Breast epithelium (tissue), 4 donors: Measurements from ENCODE around the gene SECTM1. TPM values are rescaled to one million over a fixed set of nuclear protein-coding genes. Genes with fewer than 3 reads are reported as not detected.

ENCODE experiments used
- DNase-seq, 2 donors: peaks; one replicate each; pipeline ENCODE4 v3.0.0-alpha.2; 2019; ENCODE audit warnings: low spot score in 2 of 2
- H3K27ac ChIP-seq, 2 donors: fragments of 200-600 bp; sonication (generic) in 1 of 2; one replicate each; pipeline ENCODE4 v1.5.1; 2016 to 2019; ENCODE audit warnings: mild to moderate bottlenecking in 1 of 2
- H3K27me3 ChIP-seq, 2 donors: fragments of 200-600 bp; sonication (generic) in 1 of 2; one replicate each; pipeline versions ENCODE4 v1.5.1 to v1.6.0; 2017 to 2019; ENCODE audit warnings: control low read depth in 1 of 2, mild to moderate bottlenecking in 1 of 2
- H3K36me3 ChIP-seq: fragments of 200-600 bp; one replicate; pipeline ENCODE4 v1.5.1; 2019
- H3K4me1 ChIP-seq, 2 donors: fragments of 200-600 bp; sonication (generic); one replicate each; pipeline ENCODE4 v1.5.1; 2016 to 2019; ENCODE audit warnings: control low read depth in 1 of 2
- H3K4me3 ChIP-seq, 3 donors: fragments of 200-600 bp; sonication (generic); 1 replicate in 2 of 3; 2 replicates in 1 of 3; pipeline ENCODE4 v1.5.1; 2016 to 2019; ENCODE audit warnings: mild to moderate bottlenecking in 3 of 3, moderate library complexity in 2 of 3
- H3K9me3 ChIP-seq, 2 donors: fragments of 200-600 bp; sonication (generic) in 1 of 2; one replicate each; pipeline ENCODE4 v1.5.1; 2016 to 2019; ENCODE audit warnings: control low read depth in 1 of 2
- CTCF ChIP-seq, 3 donors: fragments of 450-650 bp; IDR thresholded peaks; one replicate each; pipeline ENCODE4 v1.5.1; 2016 to 2017; ENCODE audit warnings: antibody characterized with exemption in 3 of 3, mild to moderate bottlenecking in 3 of 3, moderate library complexity in 3 of 3
- POLR2A ChIP-seq: fragments of 450-650 bp; IDR thresholded peaks from one replicate; pipeline ENCODE4 v1.6.1; 2016; ENCODE audit warnings: antibody characterized with exemption, mild to moderate bottlenecking, moderate library complexity
- POLR2AphosphoS5 ChIP-seq, 3 donors: sonication (generic); formaldehyde crosslinking; IDR thresholded peaks; one replicate each; pipeline ENCODE4 v1.6.1; 2017; ENCODE audit warnings: antibody characterized with exemption in 3 of 3
- intact Hi-C: fragments of 100-400 bp; cut with DNase I; formaldehyde crosslinking; loops from one replicate; pipeline ENCODE4 v1.15.1; 2023; ENCODE audit warnings: low total_unique reads
- total RNA-seq, 3 donors: library from RNA; depleted of rRNA; stranded (reverse); fragments of >200 nt; gene quantifications; one replicate each; pipeline ENCODE4 v1.1.0, GENCODE V29; 2016

SECTM1 gene
- total RNA-seq, 3 donors from 2014 or later, result 11.5 to 23.9 (median 16.2) TPM

- intact Hi-C loops, result no loop called here
- H3K9me3 ChIP-seq, result no peaks in the 10 kb centered on the region
- peak overlapping the region; percentile 63 to 69 (median 66) for H3K4me3 ChIP-seq
- peak overlapping the region; percentile 73 to 77 for H3K27ac ChIP-seq
- peaks cover 5 to 15% of the 10 kb centered on the region in 2 donors for H3K4me1 ChIP-seq
- TF ChIP-seq POLR2AphosphoS5 (IDR thresholded peaks at IDR 0.05) (peak in 1 of 3 donors; percentile 34), CTCF (IDR thresholded peaks at IDR 0.05) (no peak), POLR2A (no peak)
- no peak for DNase-seq
- H3K36me3 ChIP-seq, result no peaks in the 10 kb centered on the region
- H3K27me3 ChIP-seq, result no peaks in the 10 kb centered on the region
Measured at GRCh38 chr17:82332669-82333278, 792 bp downstream of the SECTM1 start.

GRCh38 chr17:82331345-82331939 is 2.1 kb downstream of the SECTM1 start:
- peaks cover 5 to 15% of the 10 kb centered on the region in 2 donors for H3K4me1 ChIP-seq
- intact Hi-C loops, result no loop called here
- H3K27me3 ChIP-seq, result no peaks in the 10 kb centered on the region
- H3K9me3 ChIP-seq, result no peaks in the 10 kb centered on the region
- no peaks in the 10 kb centered on the region for H3K36me3 ChIP-seq
- no peak for DNase-seq
- no peak overlapping the region for H3K27ac ChIP-seq
- TF ChIP-seq POLR2AphosphoS5 (IDR thresholded peaks at IDR 0.05) (no peak), CTCF (IDR thresholded peaks at IDR 0.05) (no peak), POLR2A (no peak)
- H3K4me3 ChIP-seq, result peak overlapping the region in 1 of 3 donors; percentile 69

DNA sequence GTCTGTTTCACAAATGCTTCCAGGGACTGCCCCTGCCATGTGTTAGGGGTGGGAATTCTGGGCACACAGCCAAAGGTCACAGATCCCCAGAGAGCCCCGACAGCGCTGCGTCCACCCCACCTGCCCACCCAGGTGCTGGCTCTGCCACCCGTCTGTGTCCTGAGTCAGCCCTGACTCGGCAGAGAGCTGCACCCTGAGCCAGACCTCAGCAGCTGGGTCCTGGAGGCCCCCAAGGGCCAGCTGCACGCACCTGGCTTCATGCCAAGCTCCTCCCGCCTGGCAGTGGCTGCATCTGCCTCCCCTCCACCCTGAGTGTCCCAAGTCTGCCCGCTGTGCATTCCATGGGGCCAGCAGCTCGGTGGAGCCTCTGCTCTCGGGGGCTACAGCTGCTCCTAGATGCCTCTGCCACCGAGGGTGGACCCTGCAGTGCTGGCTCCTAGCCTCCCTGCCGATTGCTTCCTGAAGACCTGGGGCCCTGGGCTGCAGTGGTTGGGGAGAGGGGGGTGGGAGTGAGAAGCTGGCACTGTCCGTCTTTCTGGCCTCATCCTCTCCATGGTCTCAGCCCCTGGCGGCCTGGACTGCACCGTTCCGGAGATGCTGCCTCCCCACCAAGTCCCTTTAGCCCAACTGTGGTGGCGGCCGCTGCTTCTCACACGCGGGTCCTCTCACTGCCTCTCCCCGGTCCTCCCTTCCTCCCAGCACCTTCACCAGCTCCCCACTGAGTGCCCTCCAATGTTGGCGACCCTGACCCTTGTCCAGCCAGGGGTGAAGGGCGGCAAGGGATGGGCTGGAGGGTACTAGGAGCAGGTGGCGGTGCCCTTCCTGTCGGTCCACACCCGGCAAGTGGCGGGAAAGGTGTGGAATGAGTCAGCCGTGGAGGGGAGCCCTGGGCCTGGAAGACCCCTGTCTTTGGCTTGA is 3.0 kb downstream of the SECTM1 start:
- no peak for DNase-seq
- Histone ChIP-seq H3K36me3 (no peaks in the 10 kb centered on the region), H3K27me3 (no peaks in the 10 kb centered on the region), H3K27ac (no peak overlapping the region), H3K4me3 (peak overlapping the region in 1 of 3 donors; percentile 11), H3K9me3 (no peaks in the 10 kb centered on the region), H3K4me1 (peaks cover 5 to 15% of the 10 kb centered on the region in 2 donors)
- TF ChIP-seq POLR2AphosphoS5 (IDR thresholded peaks at IDR 0.05), result no peak
- TF ChIP-seq POLR2A, result no peak
- no peak for TF ChIP-seq CTCF (IDR thresholded peaks at IDR 0.05)
- intact Hi-C loops, result no loop called here

- Histone ChIP-seq H3K27me3 (no peaks in the 10 kb centered on the region), H3K9me3 (no peaks in the 10 kb centered on the region), H3K36me3 (no peaks in the 10 kb centered on the region), H3K4me3 (no peak overlapping the region), H3K4me1 (peaks cover 5 to 14% of the 10 kb centered on the region in 2 donors), H3K27ac (no peak overlapping the region)
- intact Hi-C loops, result loop anchor here (10.0 kb wide), 2 partner anchors 85 to 125 kb away; no protein-coding TSS in a partner anchor
- no peak for TF ChIP-seq POLR2A
- no peak for TF ChIP-seq CTCF (IDR thresholded peaks at IDR 0.05)
- no peak for TF ChIP-seq POLR2AphosphoS5 (IDR thresholded peaks at IDR 0.05)
- no peak for DNase-seq
Measured at GRCh38 chr17:82329683-82330321, 3.8 kb downstream of the SECTM1 start.
